Activated CD4-positive, alpha-beta T cell treated with anti-CD3 and anti-CD28 coated beads for 24 hours (primary cell): ENCODE measurements around the gene DAP3.
"Not testable (repeated sequence)": the region's sequence is repeated elsewhere in the genome, so short reads cannot be mapped to it uniquely, and the experiment has no call there.

Experiments used
- DNase-seq, 2 donors: peaks; one replicate each; pipeline ENCODE4 v3.0.0-alpha.2; 2020; ENCODE audit warnings: low read depth in 2 of 2

The DAP3 gene

GRCh38 chr1:155689081-155689607, at the start of gene DAP3:
Gene DAP3 (plus strand): TSS chr1:155689091. CDS start chr1:155709780, 20,689 bp downstream.
- not testable (repeated sequence) for DNase-seq

GRCh38 chr1:155640367-155640766, 48.5 kb upstream of the DAP3 start:
- DNase-seq: no peak

GRCh38 chr1:155642559-155643180, 46.2 kb upstream of the DAP3 start:
- DNase-seq: not testable (repeated sequence)

GRCh38 chr1:155643230-155643629, 45.7 kb upstream of the DAP3 start:
- no peak for DNase-seq

- DNase-seq: no peak
These were observed 43.8 kb upstream of the DAP3 start for GRCh38 chr1:155645034-155645598.

GRCh38 chr1:155645648-155646047, 43.2 kb upstream of the DAP3 start:
- no peak for DNase-seq

- DNase-seq: no peak
These were observed 42.6 kb upstream of the DAP3 start for GRCh38 chr1:155646307-155646706.

GRCh38 chr1:155648207-155649147, 40.4 kb upstream of the DAP3 start:
- no peak for DNase-seq

- no peak for DNase-seq
These were observed 39.2 kb upstream of the DAP3 start for GRCh38 chr1:155649676-155650075.

GRCh38 chr1:155650231-155650757, 38.6 kb upstream of the DAP3 start:
- DNase-seq: no peak

- DNase-seq: no peak
These were observed 36.8 kb upstream of the DAP3 start for GRCh38 chr1:155651861-155652661.

GRCh38 chr1:155652951-155653350, 35.9 kb upstream of the DAP3 start:
- no peak for DNase-seq

- DNase-seq: no peak
These were observed 31.4 kb upstream of the DAP3 start for GRCh38 chr1:155657463-155657862.

GRCh38 chr1:155661239-155661638, 27.7 kb upstream of the DAP3 start:
- not testable (repeated sequence) for DNase-seq

- no peak for DNase-seq
These were observed 19.4 kb upstream of the DAP3 start for GRCh38 chr1:155669233-155670162.

- no peak for DNase-seq
These were observed 17.1 kb upstream of the DAP3 start for GRCh38 chr1:155671750-155672149.

- no peak for DNase-seq
These were observed 15.9 kb upstream of the DAP3 start for GRCh38 chr1:155673003-155673402.

- DNase-seq: no peak
These were observed 10.9 kb upstream of the DAP3 start for GRCh38 chr1:155678027-155678426.

GRCh38 chr1:155678992-155679391, 9.9 kb upstream of the DAP3 start:
- DNase-seq: not testable (repeated sequence)

- DNase-seq: no peak
These were observed 8.4 kb upstream of the DAP3 start for GRCh38 chr1:155680531-155680930.
